ENCODE measurements around the gene FTH1.

Gene FTH1

GRCh38 chr11:61950035-61950547 lies 17.3 kb downstream of the FTH1 start, which contains the start of gene BEST1:
Gene BEST1 (plus strand): TSS chr11:61950351. CDS start chr11:61951807, 1,456 bp downstream.
- TF ChIP-seq CTCF (IDR thresholded peaks at IDR 0.05), result no peak
- H3K4me3 ChIP-seq (ENCODE audit: low read depth in 1 of 2, low read length in 1 of 2), result no peak within 1 kb of the TSS
- H3K27me3 ChIP-seq, result no peaks in the 10 kb centered on the region
- peaks cover 29 to 39% of the 10 kb centered on the region in 2 experiments for H3K4me1 ChIP-seq (ENCODE audit: control insufficient read depth in 1 of 2, insufficient read depth in 1 of 2, low read depth in 1 of 2, low read length in 1 of 2)
- no peaks in the 10 kb centered on the region for H3K9me3 ChIP-seq
- no peaks in the 10 kb centered on the region for H3K36me3 ChIP-seq
- peak within 1 kb of the TSS; percentile 56 for H3K27ac ChIP-seq

GRCh38 chr11:61949169-61950034 lies 18.0 kb downstream of the FTH1 start:
- Histone ChIP-seq H3K27me3 (peaks cover 7% of the 10 kb centered on the region), H3K9me3 (no peaks in the 10 kb centered on the region), H3K4me3 (ENCODE audit: low read depth in 1 of 2, low read length in 1 of 2) (no peak overlapping the region), H3K4me1 (ENCODE audit: control insufficient read depth in 1 of 2, insufficient read depth in 1 of 2, low read depth in 1 of 2, low read length in 1 of 2) (peaks cover 24 to 34% of the 10 kb centered on the region in 2 experiments), H3K27ac (peak overlapping the region; percentile 56), H3K36me3 (no peaks in the 10 kb centered on the region)
- TF ChIP-seq CTCF (IDR thresholded peaks at IDR 0.05), result peak; percentile 11

GRCh38 chr11:61948505-61948904 lies 18.9 kb downstream of the FTH1 start:
- no peaks in the 10 kb centered on the region for H3K9me3 ChIP-seq
- no peak overlapping the region for H3K27ac ChIP-seq
- TF ChIP-seq CTCF (IDR thresholded peaks at IDR 0.05), result no peak
- no peaks in the 10 kb centered on the region for H3K36me3 ChIP-seq
- peaks cover 15 to 25% of the 10 kb centered on the region in 2 experiments for H3K4me1 ChIP-seq (ENCODE audit: control insufficient read depth in 1 of 2, insufficient read depth in 1 of 2, low read depth in 1 of 2, low read length in 1 of 2)
- H3K27me3 ChIP-seq, result peaks cover 8% of the 10 kb centered on the region
- H3K4me3 ChIP-seq (ENCODE audit: low read depth in 1 of 2, low read length in 1 of 2), result no peak overlapping the region

- peaks cover 8% of the 10 kb centered on the region for H3K27me3 ChIP-seq
- H3K4me3 ChIP-seq (ENCODE audit: low read depth in 1 of 2, low read length in 1 of 2), result no peak overlapping the region
- H3K36me3 ChIP-seq, result no peaks in the 10 kb centered on the region
- peak; percentile 97 for TF ChIP-seq CTCF (IDR thresholded peaks at IDR 0.05)
- no peaks in the 10 kb centered on the region for H3K9me3 ChIP-seq
- H3K27ac ChIP-seq, result peak overlapping the region; percentile 14
- H3K4me1 ChIP-seq (ENCODE audit: control insufficient read depth in 1 of 2, insufficient read depth in 1 of 2, low read depth in 1 of 2, low read length in 1 of 2), result peaks cover 9 to 23% of the 10 kb centered on the region in 2 experiments
These were observed 19.8 kb downstream of the FTH1 start for GRCh38 chr11:61947486-61948210.

- TF ChIP-seq CTCF (IDR thresholded peaks at IDR 0.05), result no peak
These were observed 20.5 kb downstream of the FTH1 start for GRCh38 chr11:61946894-61947293.

More at GRCh38 chr11:61946894-61947293, 20.5 kb downstream of the FTH1 start:
- H3K4me1 ChIP-seq (ENCODE audit: control insufficient read depth in 1 of 2, insufficient read depth in 1 of 2, low read depth in 1 of 2, low read length in 1 of 2), result peaks cover 9 to 23% of the 10 kb centered on the region in 2 experiments
- no peak overlapping the region for H3K4me3 ChIP-seq (ENCODE audit: low read depth in 1 of 2, low read length in 1 of 2)
- no peaks in the 10 kb centered on the region for H3K36me3 ChIP-seq
- peaks cover 8% of the 10 kb centered on the region for H3K27me3 ChIP-seq
- no peaks in the 10 kb centered on the region for H3K9me3 ChIP-seq
- no peak overlapping the region for H3K27ac ChIP-seq
